Neural progenitor cell (in vitro differentiated cells): ENCODE results near the gene FOXE3.

Experiments used
- CTCF ChIP-seq: fragments of 200-600 bp; sonication (generic); IDR thresholded peaks from 2 replicates; pipeline ENCODE4 v1.5.1; 2017; ENCODE audit warnings: antibody characterized with exemption, mild to moderate bottlenecking
- EZH2phosphoT487 ChIP-seq: fragments of 200-600 bp; sonication (generic); IDR thresholded peaks from 2 replicates; pipeline ENCODE4 v1.6.1; 2017; ENCODE audit warnings: antibody characterized with exemption

GRCh38 chr1:47465605-47466004 is 49.5 kb downstream of the FOXE3 start:
- TF ChIP-seq CTCF (no peak), EZH2phosphoT487 (no peak)
